KMS-11 (cell line): Measurements from ENCODE around the gene CHST11.

ENCODE experiments used
- H2AFZ ChIP-seq: fragments of 200-600 bp; sonication (generic); 2 replicates; pipeline ENCODE4 v1.6.1; 2016; ENCODE audit warnings: antibody characterized with exemption, mixed run types, low read depth
- H3K27ac ChIP-seq: fragments of 200-600 bp; sonication (generic); 2 replicates; pipeline ENCODE4 v1.6.1; 2016; ENCODE audit warnings: mild to moderate bottlenecking, mixed run types
- H3K27me3 ChIP-seq: fragments of 200-600 bp; sonication (generic); 2 replicates; pipeline ENCODE4 v1.6.1; 2017; ENCODE audit warnings: mild to moderate bottlenecking, low read depth, mixed run types, moderate library complexity; ENCODE audit not compliant: insufficient read depth
- H3K36me3 ChIP-seq: fragments of 200-600 bp; sonication (generic); 2 replicates; pipeline ENCODE4 v1.6.1; 2017; ENCODE audit warnings: mild to moderate bottlenecking, mixed run types; ENCODE audit not compliant: insufficient read depth
- H3K4me1 ChIP-seq: fragments of 200-600 bp; sonication (generic); 2 replicates; pipeline ENCODE4 v1.6.1; 2016; ENCODE audit warnings: mild to moderate bottlenecking, low read depth, mixed run types; ENCODE audit not compliant: poor library complexity, severe bottlenecking
- H3K4me2 ChIP-seq: fragments of 200-600 bp; sonication (generic); 2 replicates; pipeline ENCODE4 v1.7.0; 2016; ENCODE audit warnings: mild to moderate bottlenecking, mixed run types
- H3K4me3 ChIP-seq: fragments of 200-600 bp; sonication (generic); IDR thresholded peaks from 2 replicates; pipeline ENCODE4 v1.6.1; 2017; ENCODE audit warnings: low read depth, low read length, mixed read lengths; ENCODE audit not compliant: insufficient read depth
- H3K79me2 ChIP-seq: fragments of 200-600 bp; sonication (generic); 2 replicates; pipeline ENCODE4 v1.6.1; 2016; ENCODE audit warnings: low read depth, mixed run types; ENCODE audit not compliant: insufficient read depth
- H3K9ac ChIP-seq: fragments of 200-600 bp; sonication (generic); 2 replicates; pipeline ENCODE4 v1.6.1; 2016; ENCODE audit warnings: mild to moderate bottlenecking, mixed run types
- H4K20me1 ChIP-seq: fragments of 200-600 bp; sonication (generic); 2 replicates; pipeline ENCODE4 v1.6.1; 2016; ENCODE audit warnings: mild to moderate bottlenecking, mixed run types; ENCODE audit not compliant: insufficient read depth
- CTCF ChIP-seq: fragments of 200-600 bp; sonication (generic); conservative IDR thresholded peaks from 2 replicates; pipeline ENCODE4 v1.6.1; 2017; ENCODE audit warnings: low read depth, mild to moderate bottlenecking, antibody characterized with exemption, low read length, moderate library complexity, mixed read lengths

The CHST11 gene

GRCh38 chr12:104719700-104720338 is 263.1 kb downstream of the CHST11 start:
- H3K4me3 ChIP-seq = no peak overlapping the region
- H4K20me1 ChIP-seq = no peaks in the 10 kb centered on the region

GRCh38 chr12:104720339-104721038 is 263.7 kb downstream of the CHST11 start:
- Histone ChIP-seq H4K20me1 (no peaks in the 10 kb centered on the region), H3K36me3 (no peaks in the 10 kb centered on the region), H3K9ac (no peak overlapping the region), H3K27ac (no peak overlapping the region), H3K4me3 (no peak overlapping the region), H3K27me3 (no peaks in the 10 kb centered on the region), H3K4me1 (no peaks in the 10 kb centered on the region), H2AFZ (no peak overlapping the region), H3K79me2 (no peaks in the 10 kb centered on the region), H3K4me2 (no peak overlapping the region)
- TF ChIP-seq CTCF = no peak

More at GRCh38 chr12:104719700-104720338, 263.1 kb downstream of the CHST11 start:
- Histone ChIP-seq H3K27ac (no peak overlapping the region), H3K79me2 (no peaks in the 10 kb centered on the region), H3K36me3 (no peaks in the 10 kb centered on the region), H3K9ac (no peak overlapping the region), H3K4me1 (no peaks in the 10 kb centered on the region), H3K4me2 (no peak overlapping the region), H2AFZ (no peak overlapping the region), H3K27me3 (no peaks in the 10 kb centered on the region)
- no peak for TF ChIP-seq CTCF

- Histone ChIP-seq H3K4me1 (no peaks in the 10 kb centered on the region), H2AFZ (no peak overlapping the region), H3K4me2 (no peak overlapping the region), H3K9ac (no peak overlapping the region), H3K4me3 (no peak overlapping the region), H3K36me3 (no peaks in the 10 kb centered on the region), H3K27me3 (no peaks in the 10 kb centered on the region), H3K79me2 (no peaks in the 10 kb centered on the region), H3K27ac (no peak overlapping the region), H4K20me1 (no peaks in the 10 kb centered on the region)
- TF ChIP-seq CTCF = no peak
Observed at GRCh38 chr12:104721039-104721405, 264.3 kb downstream of the CHST11 start.

- H3K4me3 ChIP-seq = no peak overlapping the region
- H4K20me1 ChIP-seq = no peaks in the 10 kb centered on the region
- no peaks in the 10 kb centered on the region for H3K27me3 ChIP-seq
- no peaks in the 10 kb centered on the region for H3K79me2 ChIP-seq
- TF ChIP-seq CTCF = no peak
- H3K4me2 ChIP-seq = no peak overlapping the region
- no peak overlapping the region for H3K27ac ChIP-seq
- H3K36me3 ChIP-seq = no peaks in the 10 kb centered on the region
- no peak overlapping the region for H2AFZ ChIP-seq
- no peak overlapping the region for H3K9ac ChIP-seq
- H3K4me1 ChIP-seq = no peaks in the 10 kb centered on the region
Observed at GRCh38 chr12:104721936-104722335, 265.2 kb downstream of the CHST11 start.
